AG09319 (cell line): ENCODE results near the gene MOB3C.

Source experiments
- DNase-seq: peaks from one replicate; pipeline ENCODE4 v3.0.0-alpha.2; 2010; ENCODE audit warnings: low read depth; ENCODE audit errors: extremely low read depth
- TF ChIP-seq, protein P1 (sequence below): IDR thresholded peaks from 2 replicates; pipeline ENCODE4 v1.5.1; 2011; ENCODE audit warnings: low read depth, mild to moderate bottlenecking, inconsistent platforms, low read length, moderate library complexity

The MOB3C gene

DNA sequence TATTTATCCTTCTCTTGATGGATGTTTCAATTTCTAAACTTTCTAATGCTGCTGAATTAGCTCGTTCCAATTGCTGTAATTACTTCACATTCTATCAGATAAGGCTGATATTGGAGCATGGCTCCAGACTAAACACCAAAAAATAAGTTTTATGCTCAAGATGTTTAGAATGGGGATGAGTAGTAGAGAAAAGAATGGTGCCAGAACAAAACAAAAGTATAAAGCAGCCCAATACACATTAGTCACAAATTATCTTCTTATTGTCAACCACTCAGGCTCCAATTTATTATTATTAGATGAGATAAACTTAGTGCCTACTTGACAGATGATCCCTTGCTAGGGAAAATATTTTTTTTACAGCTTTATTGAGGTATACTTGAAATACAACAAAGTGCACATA, 29.7 kb upstream of the MOB3C start:
- TF ChIP-seq, protein P1, sequence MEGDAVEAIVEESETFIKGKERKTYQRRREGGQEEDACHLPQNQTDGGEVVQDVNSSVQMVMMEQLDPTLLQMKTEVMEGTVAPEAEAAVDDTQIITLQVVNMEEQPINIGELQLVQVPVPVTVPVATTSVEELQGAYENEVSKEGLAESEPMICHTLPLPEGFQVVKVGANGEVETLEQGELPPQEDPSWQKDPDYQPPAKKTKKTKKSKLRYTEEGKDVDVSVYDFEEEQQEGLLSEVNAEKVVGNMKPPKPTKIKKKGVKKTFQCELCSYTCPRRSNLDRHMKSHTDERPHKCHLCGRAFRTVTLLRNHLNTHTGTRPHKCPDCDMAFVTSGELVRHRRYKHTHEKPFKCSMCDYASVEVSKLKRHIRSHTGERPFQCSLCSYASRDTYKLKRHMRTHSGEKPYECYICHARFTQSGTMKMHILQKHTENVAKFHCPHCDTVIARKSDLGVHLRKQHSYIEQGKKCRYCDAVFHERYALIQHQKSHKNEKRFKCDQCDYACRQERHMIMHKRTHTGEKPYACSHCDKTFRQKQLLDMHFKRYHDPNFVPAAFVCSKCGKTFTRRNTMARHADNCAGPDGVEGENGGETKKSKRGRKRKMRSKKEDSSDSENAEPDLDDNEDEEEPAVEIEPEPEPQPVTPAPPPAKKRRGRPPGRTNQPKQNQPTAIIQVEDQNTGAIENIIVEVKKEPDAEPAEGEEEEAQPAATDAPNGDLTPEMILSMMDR, result no peak
- DNase-seq, result no peak

GRCh38 chr1:46645815-46646214, 29.2 kb upstream of the MOB3C start:
- no peak for DNase-seq

GRCh38 chr1:46643368-46643775, 26.8 kb upstream of the MOB3C start:
- TF ChIP-seq, protein P1, result no peak

More at GRCh38 chr1:46645815-46646214, 29.2 kb upstream of the MOB3C start:
- TF ChIP-seq, protein P1, result no peak

DNA sequence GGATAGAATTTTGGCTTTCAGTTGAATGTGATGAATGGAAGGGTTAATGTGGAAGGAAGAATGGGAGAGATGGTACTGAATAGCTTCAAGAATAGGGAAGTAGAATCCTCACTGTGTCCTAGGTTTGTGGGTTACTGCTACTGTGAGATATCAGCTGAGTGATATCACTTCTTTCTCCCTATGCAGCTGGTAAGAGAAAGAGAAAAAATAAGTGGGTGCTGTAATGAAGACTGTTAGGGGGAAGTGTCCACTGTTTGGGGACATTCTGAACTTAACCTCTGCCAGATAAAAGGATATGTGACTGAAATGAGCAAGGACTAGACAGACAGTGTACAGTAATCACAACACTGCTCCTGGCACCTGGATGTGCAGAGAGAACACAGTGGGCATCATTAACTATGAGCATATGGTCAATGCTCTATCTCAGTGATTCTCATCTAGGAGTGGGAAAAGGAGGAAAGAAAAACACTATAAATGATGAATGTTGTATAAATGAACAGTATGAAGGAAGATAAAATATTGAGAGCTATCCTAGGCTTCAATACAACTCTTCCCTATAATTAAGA, 25.6 kb upstream of the MOB3C start:
- TF ChIP-seq, protein P1, result no peak
- no peak for DNase-seq

More at GRCh38 chr1:46643368-46643775, 26.8 kb upstream of the MOB3C start:
- DNase-seq, result peak; percentile 76

DNA sequence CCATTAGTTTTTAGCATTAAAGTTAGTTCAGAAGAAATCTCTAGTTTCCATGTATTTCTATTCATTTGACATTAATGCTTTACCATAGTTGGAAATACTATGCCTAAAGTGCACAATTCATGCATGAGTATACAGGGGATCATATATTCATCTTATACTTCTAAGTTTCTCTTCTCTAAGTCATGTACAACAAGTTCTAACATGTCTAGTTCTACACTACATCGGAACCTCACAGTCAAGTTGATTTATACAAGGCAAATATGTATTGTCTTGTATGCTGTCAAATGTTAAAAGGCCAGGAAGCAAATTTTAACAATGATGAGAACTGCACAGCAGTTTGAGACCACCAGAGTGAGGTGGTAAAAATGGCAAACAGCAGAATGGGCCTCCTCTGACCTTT, 22.9 kb upstream of the MOB3C start:
- TF ChIP-seq, protein P1, result no peak
- DNase-seq, result no peak

DNA sequence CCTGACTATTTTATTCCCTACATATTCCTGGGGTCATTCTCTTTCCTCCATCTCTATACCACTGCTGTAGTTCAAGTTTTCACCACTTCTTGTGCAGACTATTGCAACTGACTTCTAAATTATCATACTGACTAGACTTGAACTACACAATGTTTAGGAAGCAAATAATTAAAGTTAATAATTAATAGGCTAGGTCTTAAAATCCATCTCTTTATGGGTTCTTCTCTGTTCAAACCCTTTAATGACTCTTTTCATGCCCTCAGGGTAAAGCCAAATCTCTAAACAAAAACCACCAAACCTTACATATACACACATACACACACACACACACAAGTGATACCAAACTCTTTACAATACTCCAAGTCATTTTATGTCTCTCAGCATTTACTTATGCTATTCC, 22.3 kb upstream of the MOB3C start:
- DNase-seq, result no peak
- TF ChIP-seq, protein P1, result no peak

DNA sequence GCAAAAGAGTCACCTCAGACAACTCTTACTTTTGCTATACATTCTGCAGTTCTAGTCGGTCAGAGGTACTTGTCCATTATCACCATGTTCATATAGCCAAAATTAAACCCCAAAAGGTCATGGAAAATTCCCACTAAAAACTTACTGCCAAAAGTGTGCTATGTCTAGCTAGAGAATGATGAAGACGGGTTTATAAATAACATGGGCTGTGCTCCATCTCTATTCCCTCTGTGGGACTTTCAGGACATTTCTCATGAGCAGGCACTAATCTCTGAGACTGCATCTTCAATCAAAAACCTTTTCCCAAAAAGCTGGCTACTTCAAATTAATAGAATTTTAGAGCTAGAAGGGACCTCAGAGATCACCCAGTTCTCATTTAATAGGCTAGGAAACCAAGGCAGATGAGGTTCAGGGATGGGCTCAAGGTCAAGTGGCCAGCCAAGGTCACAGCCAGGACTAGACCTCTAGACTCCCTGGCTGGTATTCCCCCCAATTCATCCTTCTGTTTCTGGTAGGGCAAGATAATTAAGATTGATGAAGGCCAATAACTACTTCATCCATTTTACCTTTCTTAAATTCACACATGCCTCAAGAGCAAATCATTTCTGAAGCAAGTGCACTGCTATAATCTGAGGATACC, 21.0 kb upstream of the MOB3C start:
- no peak for DNase-seq
- TF ChIP-seq, protein P1, result no peak
